M059J (cell line): Measurements from ENCODE around the gene UBA52. TPM values are rescaled to one million over a fixed set of nuclear protein-coding genes. Genes with fewer than 3 reads are reported as not detected.
A peak's percentile ranks its signal among the peaks of the same experiment; 100 is the strongest.
"Not testable (repeated sequence)": the region's sequence is repeated elsewhere in the genome, so short reads cannot be mapped to it uniquely, and the experiment has no call there.

ENCODE experiments used
- DNase-seq: peaks from one replicate; pipeline ENCODE4 v3.0.0-alpha.2; 2012; ENCODE audit warnings: low read depth
- total RNA-seq: library from RNA; depleted of rRNA; stranded (reverse); fragments of >200 nt; shearing (Covaris generic); gene quantifications from 2 replicates; pipeline ENCODE4 v1.2.3, GENCODE V29; 2014

The UBA52 gene
- total RNA-seq, 1 experiment from 2014 or later: 910 TPM

DNA sequence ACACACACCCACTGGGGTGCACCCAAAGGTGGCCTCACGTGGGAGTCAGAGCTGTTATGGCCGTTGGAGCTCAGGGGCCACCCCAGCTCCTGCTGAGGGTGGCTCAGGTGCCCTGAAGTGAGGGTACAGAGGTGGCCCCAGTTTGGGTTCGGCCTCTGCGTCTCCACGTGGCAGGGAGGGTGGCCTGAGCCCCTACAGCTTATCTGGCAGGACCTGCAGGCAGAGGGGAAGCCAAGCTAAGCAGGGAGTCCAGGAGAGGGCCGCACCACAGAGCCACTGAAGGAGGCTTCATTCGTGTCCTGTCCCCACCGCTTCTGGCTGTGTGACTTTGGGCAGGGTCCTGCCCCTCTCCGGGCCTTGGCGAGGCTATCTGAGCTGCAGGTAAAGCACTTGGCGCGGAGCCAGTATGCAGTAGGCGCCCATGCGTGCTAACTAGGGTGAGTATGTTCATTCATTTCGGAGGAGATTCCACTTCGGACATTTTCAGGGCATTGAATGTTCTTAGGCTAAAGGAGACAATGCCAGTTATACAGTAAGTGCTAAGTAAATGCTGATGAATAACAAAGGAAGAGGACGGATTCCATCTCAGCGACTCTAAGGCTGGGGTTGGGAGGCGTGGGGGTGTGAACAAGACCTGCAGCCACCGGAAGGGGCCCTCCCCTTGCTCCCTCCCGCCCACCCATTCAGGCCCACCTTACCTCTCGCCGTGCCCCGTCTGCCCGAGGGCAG is 21.9 kb downstream of the UBA52 start:
- DNase-seq: no peak

DNA sequence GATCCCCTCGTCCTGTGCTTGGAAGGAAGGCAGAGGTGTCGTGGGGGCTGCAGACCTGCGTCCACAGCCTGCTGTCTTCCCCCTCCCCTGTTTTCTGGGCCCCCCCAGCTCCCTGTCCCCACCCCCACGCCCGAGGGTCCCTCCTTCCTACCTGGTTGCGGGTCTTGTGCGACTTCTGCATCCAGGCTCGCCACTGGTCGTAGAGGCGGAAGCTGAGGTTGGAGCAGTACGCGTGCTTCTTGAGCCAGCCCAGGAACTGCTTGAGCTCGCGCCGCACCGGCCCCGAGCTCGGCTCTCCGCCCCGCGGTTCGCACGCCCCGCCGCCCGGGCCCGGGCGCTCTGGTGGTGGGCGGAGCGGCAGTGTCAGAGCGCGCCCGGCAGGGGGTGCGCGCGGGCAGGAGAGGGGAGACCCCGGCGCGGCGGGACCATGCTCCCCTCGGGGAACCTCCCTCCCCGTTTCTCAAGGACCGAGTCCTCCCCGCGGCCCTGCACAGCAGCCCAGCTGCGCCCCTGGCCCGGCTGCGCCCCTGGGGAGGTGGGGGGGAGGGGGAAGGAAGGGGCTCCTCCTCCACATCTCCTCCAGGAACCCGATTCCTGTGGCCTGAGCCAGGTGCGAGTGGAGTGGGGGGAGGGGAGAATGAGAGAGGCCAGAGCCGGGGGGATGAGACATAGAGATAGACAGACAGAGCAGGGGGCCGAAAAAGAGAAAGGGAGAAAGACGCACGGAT is 22.6 kb downstream of the UBA52 start:
- peak; percentile 58 for DNase-seq

DNA sequence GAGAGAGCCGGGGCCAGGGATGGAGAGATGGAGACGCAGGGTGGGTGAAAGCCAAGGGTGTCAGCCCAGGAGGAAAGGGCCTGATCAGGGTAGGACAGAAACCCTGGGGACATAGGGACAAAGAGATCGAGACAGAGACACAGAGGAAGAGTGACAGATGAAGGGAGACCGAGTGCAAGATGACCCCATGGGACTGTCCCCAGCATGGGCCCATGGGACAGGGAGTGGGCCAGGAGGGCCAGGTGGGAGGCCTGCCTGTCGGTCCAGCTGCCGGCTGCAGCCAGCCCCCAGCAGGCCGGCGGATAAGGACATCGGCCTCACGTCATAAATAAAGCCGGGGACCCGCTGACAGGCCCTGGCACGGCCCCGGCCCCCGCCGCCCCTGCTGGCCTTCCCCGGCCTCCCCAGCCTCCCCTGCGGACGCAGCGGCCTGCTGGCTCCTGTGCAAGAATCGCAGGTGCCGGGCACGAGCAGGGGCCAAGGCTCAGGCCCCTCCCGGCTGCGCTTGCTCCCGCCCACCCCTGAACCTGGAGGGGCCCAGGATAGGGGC is 23.2 kb downstream of the UBA52 start:
- no peak for DNase-seq

DNA sequence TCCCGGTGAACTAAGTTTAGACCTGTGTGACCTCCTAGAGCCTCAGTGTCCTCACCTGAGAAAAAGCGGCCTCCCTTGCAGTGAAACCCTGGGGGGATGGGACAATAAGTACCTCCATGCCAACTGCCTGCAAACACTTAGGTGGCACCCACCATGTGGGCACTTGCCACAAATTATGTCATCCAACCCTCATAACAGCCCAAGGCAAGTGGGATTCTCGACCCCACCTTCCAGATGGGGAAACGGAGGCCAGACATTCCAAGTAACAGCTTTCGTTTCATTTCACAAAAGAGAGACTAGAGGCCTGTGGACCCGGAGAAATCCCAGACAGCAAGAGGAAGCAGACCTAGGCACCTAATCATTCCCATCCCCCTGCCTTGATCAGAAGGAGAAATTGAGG is 23.8 kb downstream of the UBA52 start:
- no peak for DNase-seq

- DNase-seq: no peak
Measured at GRCh38 chr19:18596752-18597157, 25.1 kb downstream of the UBA52 start.

DNA sequence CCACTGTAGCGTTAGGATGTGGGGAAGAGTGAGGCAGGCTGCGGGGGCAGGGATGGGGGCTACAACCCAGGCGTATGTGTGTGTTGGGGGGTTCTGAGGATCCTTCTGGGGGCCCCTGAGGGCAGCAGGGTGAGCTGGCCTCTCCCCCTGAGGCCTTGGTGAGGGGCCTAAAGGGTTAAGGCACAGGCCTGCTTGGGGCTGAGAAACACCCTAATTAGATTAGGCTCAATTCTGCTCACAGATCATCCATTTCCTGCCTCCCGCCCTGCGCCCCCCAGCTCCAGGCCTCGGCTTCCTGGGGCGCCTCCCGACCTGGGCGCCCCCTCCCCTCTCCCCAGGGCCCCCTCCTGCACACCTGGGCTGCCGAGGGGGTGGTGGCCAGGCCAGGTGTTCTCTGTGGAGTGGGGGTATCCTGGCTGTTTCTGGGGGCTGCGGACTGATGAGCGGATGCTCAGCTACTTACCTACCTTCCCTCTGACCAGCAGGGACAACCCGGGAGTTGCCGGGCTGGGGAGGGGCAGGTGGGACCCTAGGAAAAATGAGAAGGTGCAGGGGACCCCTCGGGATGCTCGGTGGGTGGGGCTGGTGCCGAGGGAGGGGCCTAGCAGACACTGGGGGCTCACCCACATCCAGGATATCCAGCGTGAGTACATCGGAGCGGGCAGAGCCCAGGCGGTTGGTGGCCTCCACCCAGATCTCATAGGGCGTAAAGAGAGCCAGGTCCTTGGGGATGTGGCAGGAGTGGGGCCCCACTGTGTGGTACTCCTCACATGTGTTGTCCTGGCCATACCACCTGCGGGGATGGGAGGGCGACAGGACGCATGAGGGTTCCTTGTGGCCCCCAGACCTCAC is 26.4 kb downstream of the UBA52 start:
- DNase-seq: no peak

DNA sequence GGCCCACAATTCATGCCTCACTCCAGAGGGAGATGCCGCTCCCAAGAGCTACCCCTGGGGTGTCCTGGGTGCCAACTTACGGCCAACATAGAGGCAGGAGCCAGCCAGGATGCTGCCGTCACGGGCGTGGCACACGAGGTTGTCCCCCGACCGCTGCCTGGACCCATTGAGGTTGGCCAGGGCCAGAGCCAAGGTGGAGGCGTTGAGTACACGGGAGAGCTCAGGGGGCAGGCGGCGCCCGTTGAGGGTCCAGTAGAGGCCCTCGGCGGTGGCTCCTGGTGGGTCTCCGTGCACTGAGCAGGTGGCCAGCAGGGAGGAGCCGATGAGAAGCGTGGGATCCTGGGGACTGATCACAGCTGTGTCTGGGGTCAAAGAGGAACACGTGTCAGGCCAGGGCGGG is 27.8 kb downstream of the UBA52 start:
- DNase-seq: no peak

GRCh38 chr19:18600692-18601397 is 29.2 kb downstream of the UBA52 start:
- DNase-seq: not testable (repeated sequence)

GRCh38 chr19:18601875-18602274 is 30.2 kb downstream of the UBA52 start:
- no peak for DNase-seq

GRCh38 chr19:18603255-18603957 is 31.7 kb downstream of the UBA52 start:
- no peak for DNase-seq

- no peak for DNase-seq
Measured at GRCh38 chr19:18603958-18604819, 32.5 kb downstream of the UBA52 start.

DNA sequence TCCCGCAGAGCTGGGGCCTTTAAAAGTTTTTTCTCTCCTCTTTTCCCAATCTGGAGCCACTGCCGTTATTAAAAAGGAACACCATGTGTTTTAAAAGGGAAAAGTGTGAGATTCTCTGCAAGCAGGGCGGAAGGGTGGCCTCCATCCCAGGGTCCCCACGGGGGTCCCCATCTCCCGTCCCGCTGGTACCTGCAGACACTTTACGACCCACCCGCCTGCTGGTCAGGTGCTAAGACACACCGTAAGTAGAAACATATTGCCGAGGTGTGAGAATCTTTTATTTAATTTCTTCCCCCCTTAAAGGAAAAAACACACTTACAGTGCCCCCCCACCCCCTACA is 33.1 kb downstream of the UBA52 start:
- DNase-seq: no peak

DNA sequence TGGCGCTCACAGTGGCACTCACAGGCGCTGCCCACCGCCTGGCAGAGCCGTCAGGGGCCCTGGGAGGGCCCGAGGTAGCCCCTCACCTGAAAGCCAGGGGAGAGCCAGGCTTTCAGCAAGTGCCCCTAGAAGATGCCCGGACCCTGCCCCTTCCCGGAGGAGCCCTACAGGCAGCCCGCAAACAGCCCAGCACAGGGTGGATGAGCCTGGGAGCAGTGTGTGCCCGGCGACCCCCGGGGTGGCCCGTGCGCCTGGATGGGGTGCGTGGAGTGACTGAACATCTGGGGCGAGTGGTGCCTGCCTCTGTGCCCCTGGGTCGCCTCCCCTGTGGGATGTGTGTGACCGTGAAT is 33.5 kb downstream of the UBA52 start:
- DNase-seq: no peak

GRCh38 chr19:18605546-18606280 is 34.1 kb downstream of the UBA52 start:
- DNase-seq: no peak

GRCh38 chr19:18606281-18607225 is 34.9 kb downstream of the UBA52 start, which contains the start of gene CRLF1:
Gene CRLF1 (minus strand): TSS chr19:18606799. CDS start chr19:18606656, 143 bp downstream.
- DNase-seq: no peak

GRCh38 chr19:18607226-18608101 is 35.8 kb downstream of the UBA52 start:
- DNase-seq: no peak
